ENCODE results near the gene PPARA.

GRCh38 chr22:46111645-46112306 is 38.5 kb upstream of the PPARA start:
- TF ChIP-seq, protein P1, sequence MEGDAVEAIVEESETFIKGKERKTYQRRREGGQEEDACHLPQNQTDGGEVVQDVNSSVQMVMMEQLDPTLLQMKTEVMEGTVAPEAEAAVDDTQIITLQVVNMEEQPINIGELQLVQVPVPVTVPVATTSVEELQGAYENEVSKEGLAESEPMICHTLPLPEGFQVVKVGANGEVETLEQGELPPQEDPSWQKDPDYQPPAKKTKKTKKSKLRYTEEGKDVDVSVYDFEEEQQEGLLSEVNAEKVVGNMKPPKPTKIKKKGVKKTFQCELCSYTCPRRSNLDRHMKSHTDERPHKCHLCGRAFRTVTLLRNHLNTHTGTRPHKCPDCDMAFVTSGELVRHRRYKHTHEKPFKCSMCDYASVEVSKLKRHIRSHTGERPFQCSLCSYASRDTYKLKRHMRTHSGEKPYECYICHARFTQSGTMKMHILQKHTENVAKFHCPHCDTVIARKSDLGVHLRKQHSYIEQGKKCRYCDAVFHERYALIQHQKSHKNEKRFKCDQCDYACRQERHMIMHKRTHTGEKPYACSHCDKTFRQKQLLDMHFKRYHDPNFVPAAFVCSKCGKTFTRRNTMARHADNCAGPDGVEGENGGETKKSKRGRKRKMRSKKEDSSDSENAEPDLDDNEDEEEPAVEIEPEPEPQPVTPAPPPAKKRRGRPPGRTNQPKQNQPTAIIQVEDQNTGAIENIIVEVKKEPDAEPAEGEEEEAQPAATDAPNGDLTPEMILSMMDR (IDR thresholded peaks at IDR 0.05; ENCODE audit: insufficient read depth, low read length), result no peak
- TF ChIP-seq GABPA (IDR thresholded peaks at IDR 0.05; ENCODE audit: low read depth) (no peak), POLR2AphosphoS5 (IDR thresholded peaks at IDR 0.05; ENCODE audit: low read depth) (no peak)
